ENCODE results near the gene HDAC10.

HDAC10 gene

GRCh38 chr22:50255607-50256006, 4.5 kb upstream of the HDAC10 start:
- no peak for DNase-seq

- DNase-seq: no peak
These were observed 4.0 kb upstream of the HDAC10 start for GRCh38 chr22:50255099-50255498.

- DNase-seq: no peak
These were observed 2.9 kb upstream of the HDAC10 start for GRCh38 chr22:50253941-50254340.

- DNase-seq: no peak
These were observed 2.2 kb upstream of the HDAC10 start for GRCh38 chr22:50253046-50253915.

- DNase-seq: peak in 2 of 3 experiments; percentile 12 to 28
These were observed 1.3 kb upstream of the HDAC10 start for GRCh38 chr22:50252082-50253045.

GRCh38 chr22:50251477-50252081, 514 bp upstream of the HDAC10 start:
- DNase-seq: no peak

GRCh38 chr22:50250249-50250554, 863 bp downstream of the HDAC10 start:
- no peak for DNase-seq

GRCh38 chr22:50249341-50250248, 1.5 kb downstream of the HDAC10 start:
- no peak for DNase-seq

- no peak for DNase-seq
These were observed 2.6 kb downstream of the HDAC10 start for GRCh38 chr22:50248196-50249081.

GRCh38 chr22:50247748-50248147, 3.3 kb downstream of the HDAC10 start:
- DNase-seq: peak in 2 of 3 experiments; percentile 66 to 88

- DNase-seq: no peak
These were observed 4.6 kb downstream of the HDAC10 start for GRCh38 chr22:50246242-50247175.

GRCh38 chr22:50245214-50246072, 5.6 kb downstream of the HDAC10 start:
- DNase-seq: no peak

- DNase-seq: peak; percentile 53 to 90 (median 83)
These were observed 6.4 kb downstream of the HDAC10 start, which contains the start of gene TUBGCP6 for GRCh38 chr22:50244420-50245213. Gene TUBGCP6, minus strand, starts transcription at chr22:50245023. Its CDS starts 564 bp downstream, at chr22:50244459.

GRCh38 chr22:50243685-50244419, 7.2 kb downstream of the HDAC10 start:
- DNase-seq: peak in 1 of 3 experiments; percentile 5

GRCh38 chr22:50242406-50242949, 8.6 kb downstream of the HDAC10 start:
- DNase-seq: no peak

GRCh38 chr22:50238755-50239154, 12.3 kb downstream of the HDAC10 start:
- no peak for DNase-seq

Measured in NCI-H1417 (cell line).